Sigmoid colon (tissue), 7 donors: Measurements from ENCODE around the gene JMJD4. TPM values are rescaled to one million over a fixed set of nuclear protein-coding genes. Genes with fewer than 3 reads are reported as not detected.

Experiments used
- DNase-seq: peaks from one replicate; pipeline ENCODE4 v3.0.0-alpha.2; 2019
- H3K27ac ChIP-seq, 4 donors: fragments of 200-600 bp; sonication (generic); one replicate each; pipeline ENCODE4 v1.5.1; 2016 to 2019; ENCODE audit warnings: mild to moderate bottlenecking in 1 of 4
- H3K27me3 ChIP-seq, 3 donors: fragments of 200-600 bp; sonication (generic); one replicate each; pipeline ENCODE4 v1.5.1; 2019; ENCODE audit warnings: mild to moderate bottlenecking in 1 of 3
- H3K36me3 ChIP-seq, 4 donors: fragments of 200-600 bp; sonication (generic); one replicate each; pipeline ENCODE4 v1.5.1; 2016 to 2019
- H3K4me1 ChIP-seq, 4 donors: fragments of 200-600 bp; sonication (generic); one replicate each; pipeline ENCODE4 v1.5.1; 2017 to 2019
- H3K4me3 ChIP-seq, 4 donors: fragments of 200-600 bp; sonication (generic); one replicate each; pipeline ENCODE4 v1.5.1; 2017 to 2019; ENCODE audit warnings: mild to moderate bottlenecking in 2 of 4, moderate library complexity in 1 of 4
- H3K9me3 ChIP-seq, 4 donors: fragments of 200-600 bp in 3 of 4; sonication (generic) in 3 of 4; one replicate each; pipeline versions ENCODE4 v1.5.1 to v1.6.1; 2013 to 2019
- EP300 ChIP-seq, 4 donors: sonication (generic); formaldehyde crosslinking; IDR thresholded peaks; one replicate each; pipeline ENCODE4 v1.6.1; 2017; ENCODE audit warnings: antibody characterized with exemption in 4 of 4
- POLR2A ChIP-seq, 2 donors: fragments of 450-650 bp; IDR thresholded peaks; one replicate each; pipeline ENCODE4 v1.6.1; 2016; ENCODE audit warnings: antibody characterized with exemption in 2 of 2, mild to moderate bottlenecking in 2 of 2, moderate library complexity in 2 of 2
- POLR2AphosphoS5 ChIP-seq, 4 donors: sonication (generic); formaldehyde crosslinking; IDR thresholded peaks; one replicate each; pipeline ENCODE4 v1.6.1; 2017; ENCODE audit warnings: antibody characterized with exemption in 4 of 4
- WGBS, 2 donors: extraction: QIAGEN DNeasy Blood & Tissue Kit; methylation state at CpG; one replicate each; pipeline ENCODE4 v1.1.7; 2013; 5-methylcytosine and 5-hydroxymethylcytosine counted together
- intact Hi-C: fragments of 100-400 bp; cut with DNase I; formaldehyde crosslinking; loops from one replicate; pipeline ENCODE4 v1.15.1; 2023
- polyA plus RNA-seq, 3 donors: library from polyadenylated mRNA; stranded (reverse); fragments of 200-250 nt; gene quantifications; one replicate each; pipeline ENCODE4 v1.2.3, GENCODE V29; 2013
- total RNA-seq, 4 donors: library from RNA; depleted of rRNA; stranded (reverse); fragments of >200 nt; gene quantifications; one replicate each; pipeline ENCODE4 v1.1.0, GENCODE V29; 2016
- TF ChIP-seq, protein P1 (sequence below), 4 experiments: fragments of 450-650 bp in 3 of 4; fragments of 200-600 bp in 1 of 4; IDR thresholded peaks; one replicate each; pipeline ENCODE4 v1.5.1; 2016 to 2019; ENCODE audit warnings: antibody characterized with exemption in 4 of 4, mild to moderate bottlenecking in 3 of 4, moderate library complexity in 2 of 4
- donor health status: healthy with polysubstance abuse.
- donor health status: Bipolar disorder and iron deficiency.
- donor health status: healthy.

JMJD4 gene
- total and polyA plus RNA-seq, 7 donors = 7.8 to 20.5 (median 13.8) TPM

DNA sequence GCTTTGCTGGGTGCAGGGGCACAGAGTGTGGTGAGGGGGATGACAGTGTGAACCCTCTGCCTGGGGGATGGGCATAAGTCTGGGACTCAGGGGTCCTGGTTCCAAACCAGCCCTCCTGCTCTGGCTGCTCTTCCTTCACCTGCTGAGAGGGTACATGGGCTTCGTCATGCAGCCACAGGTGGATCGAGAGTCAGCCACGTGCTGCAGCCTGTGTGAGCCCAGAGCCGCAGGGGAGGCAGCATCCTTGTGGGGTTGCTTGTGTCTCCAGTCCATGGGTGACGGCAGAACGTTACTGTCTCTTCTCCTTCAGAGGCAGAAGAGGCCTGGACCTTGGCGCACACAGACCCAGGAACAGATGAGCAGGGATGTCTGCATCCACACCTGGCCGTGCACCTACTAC is 12.3 kb upstream of the JMJD4 start:
- TF ChIP-seq POLR2AphosphoS5 (IDR thresholded peaks at IDR 0.05) = no peak
- TF ChIP-seq POLR2A (IDR thresholded peaks at IDR 0.05) = no peak
- TF ChIP-seq, protein P1, sequence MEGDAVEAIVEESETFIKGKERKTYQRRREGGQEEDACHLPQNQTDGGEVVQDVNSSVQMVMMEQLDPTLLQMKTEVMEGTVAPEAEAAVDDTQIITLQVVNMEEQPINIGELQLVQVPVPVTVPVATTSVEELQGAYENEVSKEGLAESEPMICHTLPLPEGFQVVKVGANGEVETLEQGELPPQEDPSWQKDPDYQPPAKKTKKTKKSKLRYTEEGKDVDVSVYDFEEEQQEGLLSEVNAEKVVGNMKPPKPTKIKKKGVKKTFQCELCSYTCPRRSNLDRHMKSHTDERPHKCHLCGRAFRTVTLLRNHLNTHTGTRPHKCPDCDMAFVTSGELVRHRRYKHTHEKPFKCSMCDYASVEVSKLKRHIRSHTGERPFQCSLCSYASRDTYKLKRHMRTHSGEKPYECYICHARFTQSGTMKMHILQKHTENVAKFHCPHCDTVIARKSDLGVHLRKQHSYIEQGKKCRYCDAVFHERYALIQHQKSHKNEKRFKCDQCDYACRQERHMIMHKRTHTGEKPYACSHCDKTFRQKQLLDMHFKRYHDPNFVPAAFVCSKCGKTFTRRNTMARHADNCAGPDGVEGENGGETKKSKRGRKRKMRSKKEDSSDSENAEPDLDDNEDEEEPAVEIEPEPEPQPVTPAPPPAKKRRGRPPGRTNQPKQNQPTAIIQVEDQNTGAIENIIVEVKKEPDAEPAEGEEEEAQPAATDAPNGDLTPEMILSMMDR (IDR thresholded peaks at IDR 0.05) = no peak
- TF ChIP-seq EP300 (IDR thresholded peaks at IDR 0.05) = no peak
- H3K27me3 ChIP-seq = no peaks in the 10 kb centered on the region
- peaks cover 0 to 15% (median 5%) of the 10 kb centered on the region in 4 donors for H3K36me3 ChIP-seq
- H3K27ac ChIP-seq = peak overlapping the region; percentile 64 to 88 (median 80)
- H3K4me3 ChIP-seq = no peak overlapping the region
- DNase-seq = no peak
- intact Hi-C loops = no loop called here
- H3K9me3 ChIP-seq = no peaks in the 10 kb centered on the region
- WGBS, 2 donors = 89% methylated on average over 8 of the region's 8 CpGs
- peaks cover 0 to 50% (median 46%) of the 10 kb centered on the region in 4 donors for H3K4me1 ChIP-seq

DNA sequence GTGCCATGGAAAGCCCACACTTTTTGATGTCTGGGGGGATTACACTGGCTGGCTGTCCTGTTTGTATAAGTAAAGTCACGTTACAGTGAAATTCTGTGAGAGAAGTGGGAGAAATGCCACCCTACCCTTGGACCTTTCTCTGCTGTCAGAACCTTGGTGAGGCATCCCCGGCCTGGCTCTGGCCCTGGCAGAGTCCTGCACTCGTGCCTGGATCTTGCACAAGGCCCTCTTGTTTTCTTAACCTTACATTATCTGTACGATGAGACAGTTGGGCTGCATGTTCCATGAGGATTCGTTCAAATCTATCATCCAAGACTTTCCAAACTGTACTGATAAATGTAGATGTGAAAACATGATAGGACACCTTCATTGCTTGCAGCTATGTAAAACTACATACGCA is 11.6 kb upstream of the JMJD4 start:
- peak overlapping the region in 2 of 4 donors; percentile 85 to 88 for H3K27ac ChIP-seq
- 93 to 94% methylated on average over 6 of the region's 6 CpGs for WGBS, 2 donors
- intact Hi-C loops = no loop called here

DNA sequence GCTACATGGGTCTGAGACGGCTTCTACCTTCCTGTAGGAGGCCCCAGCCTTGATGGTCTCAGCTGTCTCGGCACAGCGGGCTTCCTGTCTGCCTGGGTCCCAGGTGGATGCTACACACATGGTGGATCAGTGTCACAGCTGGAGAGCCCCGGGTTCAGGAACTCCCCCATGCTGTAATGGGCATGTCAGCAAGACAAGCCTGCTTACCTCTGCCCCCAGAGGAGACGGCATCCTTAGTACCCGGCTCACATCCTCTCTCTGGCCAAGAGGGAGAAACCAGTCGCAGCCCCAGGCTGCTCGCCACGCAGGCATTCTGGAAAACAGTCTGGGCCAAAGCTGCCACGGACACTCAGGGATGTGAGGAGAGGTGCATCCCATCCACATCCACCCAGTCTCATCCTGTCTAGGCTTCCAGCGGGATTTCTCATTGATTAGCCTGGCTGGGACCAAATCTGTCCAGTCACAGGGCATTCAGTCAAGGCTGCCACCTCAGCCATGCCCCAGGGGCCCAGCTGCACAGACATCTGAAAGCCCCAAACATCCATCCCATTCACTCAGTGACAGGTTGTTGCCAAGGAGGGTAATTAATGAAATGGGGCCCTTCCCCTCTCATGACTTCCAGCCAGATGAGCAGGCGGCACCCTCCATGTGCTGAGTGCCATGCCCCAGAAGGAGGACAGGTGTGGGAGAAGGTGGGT is 10.6 kb upstream of the JMJD4 start:
- DNase-seq = peak; percentile 42
- intact Hi-C loops = no loop called here
- TF ChIP-seq EP300 (IDR thresholded peaks at IDR 0.05) (no peak), POLR2A (IDR thresholded peaks at IDR 0.05) (no peak), POLR2AphosphoS5 (IDR thresholded peaks at IDR 0.05) (no peak)
- TF ChIP-seq, protein P1 (IDR thresholded peaks at IDR 0.05) = no peak
- peaks cover 0 to 45% (median 43%) of the 10 kb centered on the region in 4 donors for H3K4me1 ChIP-seq
- H3K36me3 ChIP-seq = peaks cover 0 to 9% (median 5%) of the 10 kb centered on the region in 4 donors
- H3K9me3 ChIP-seq = no peaks in the 10 kb centered on the region
- H3K4me3 ChIP-seq = no peak overlapping the region
- no peaks in the 10 kb centered on the region for H3K27me3 ChIP-seq
- 88 to 92% methylated on average over 12 of the region's 12 CpGs for WGBS, 2 donors
- H3K27ac ChIP-seq = peak overlapping the region in 1 of 4 donors; percentile 88

More for the DNA sequence above, 11.6 kb upstream of the JMJD4 start:
- peaks cover 0 to 15% (median 5%) of the 10 kb centered on the region in 4 donors for H3K36me3 ChIP-seq
- peaks cover 0 to 50% (median 45%) of the 10 kb centered on the region in 4 donors for H3K4me1 ChIP-seq
- TF ChIP-seq, protein P1 (IDR thresholded peaks at IDR 0.05) = no peak
- TF ChIP-seq EP300 (IDR thresholded peaks at IDR 0.05) (no peak), POLR2AphosphoS5 (IDR thresholded peaks at IDR 0.05) (no peak), POLR2A (IDR thresholded peaks at IDR 0.05) (no peak)
- H3K9me3 ChIP-seq = no peaks in the 10 kb centered on the region
- no peak for DNase-seq
- H3K27me3 ChIP-seq = no peaks in the 10 kb centered on the region
- no peak overlapping the region for H3K4me3 ChIP-seq

DNA sequence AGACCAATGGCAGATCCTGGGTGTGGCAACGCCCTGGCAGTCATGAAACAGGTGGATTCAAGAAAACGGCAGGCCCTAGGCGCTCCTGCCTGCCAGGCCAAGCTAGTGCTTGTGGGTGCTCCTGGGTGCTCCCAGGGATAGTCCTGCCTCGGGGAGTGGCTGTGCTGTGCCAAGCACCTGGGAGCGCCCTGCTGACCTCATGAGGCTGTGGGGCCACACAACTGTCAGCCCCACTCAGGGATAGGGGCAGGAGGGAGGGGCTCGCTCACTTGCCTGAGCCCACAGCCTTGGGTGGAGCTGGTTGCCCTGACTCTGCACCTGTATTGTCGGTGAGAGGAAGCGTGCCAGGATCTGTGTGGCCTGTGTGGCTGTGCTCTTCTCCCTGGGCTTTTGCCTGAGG is 9.6 kb upstream of the JMJD4 start:
- Histone ChIP-seq H3K27me3 (no peaks in the 10 kb centered on the region), H3K27ac (peak overlapping the region in 1 of 4 donors; percentile 4), H3K9me3 (no peaks in the 10 kb centered on the region), H3K36me3 (peaks cover 0 to 9% (median 5%) of the 10 kb centered on the region in 4 donors), H3K4me1 (peaks cover 0 to 35% (median 33%) of the 10 kb centered on the region in 4 donors), H3K4me3 (no peak overlapping the region)
- WGBS, 2 donors = 25 to 61% methylated on average over 8 of the region's 8 CpGs
- TF ChIP-seq EP300 (IDR thresholded peaks at IDR 0.05) = no peak
- DNase-seq = no peak
- intact Hi-C loops = no loop called here

DNA sequence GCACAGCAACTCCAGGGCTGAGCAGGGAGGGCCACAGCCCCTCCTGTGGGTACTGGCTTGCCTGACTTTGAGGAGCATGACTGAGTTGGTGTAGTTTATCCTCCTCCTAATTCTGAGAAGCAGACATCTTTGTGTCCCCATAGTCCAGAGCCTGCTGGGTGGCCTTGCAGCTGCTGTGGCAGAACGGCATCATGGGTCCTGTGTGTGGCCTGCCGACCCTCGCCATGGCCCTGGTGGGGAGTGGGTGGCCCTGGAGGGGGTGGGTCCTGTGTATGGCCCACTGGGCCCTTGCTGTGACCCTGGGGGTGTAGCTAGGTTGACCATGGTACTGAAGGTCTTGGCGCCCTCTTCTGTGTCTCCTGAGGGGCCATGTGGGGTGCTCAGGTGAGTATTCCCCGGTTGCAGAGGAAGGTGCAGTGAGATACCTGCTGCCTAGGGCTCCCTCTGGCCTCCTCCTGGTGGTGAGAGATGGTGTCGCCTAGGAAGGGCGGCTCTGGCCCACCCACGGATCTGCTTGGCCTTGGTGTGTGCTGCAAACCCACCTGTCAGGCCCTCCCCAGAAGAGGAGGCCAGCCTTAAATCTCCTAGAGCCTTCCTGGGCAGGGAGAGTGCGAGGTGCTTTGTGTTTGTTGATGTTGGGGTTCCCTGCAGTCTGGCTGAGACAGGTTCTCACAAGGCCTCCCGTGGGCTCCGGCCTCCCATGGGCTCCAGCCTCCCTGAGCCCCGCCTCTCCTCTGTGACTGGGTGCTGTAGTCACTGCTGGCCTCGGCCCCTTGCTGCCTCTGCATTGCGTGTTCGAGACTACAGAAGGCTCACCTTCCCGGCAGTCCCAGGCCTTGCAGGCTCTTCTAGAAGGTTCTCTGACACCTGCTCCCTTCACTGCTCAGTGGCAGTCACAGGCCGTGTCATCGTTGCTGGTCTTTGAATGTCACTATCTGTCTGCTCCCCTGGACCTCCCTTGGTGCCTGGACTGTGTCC is 7.9 kb upstream of the JMJD4 start:
- Histone ChIP-seq H3K4me1 (peaks cover 0 to 19% (median 16%) of the 10 kb centered on the region in 4 donors), H3K36me3 (peaks cover 0 to 6% (median 3%) of the 10 kb centered on the region in 4 donors), H3K4me3 (no peak overlapping the region), H3K9me3 (no peaks in the 10 kb centered on the region), H3K27me3 (no peaks in the 10 kb centered on the region), H3K27ac (no peak overlapping the region)
- intact Hi-C loops = no loop called here
- peak; percentile 44 for DNase-seq
- 92 to 96% methylated on average over 18 of the region's 18 CpGs for WGBS, 2 donors
- no peak for TF ChIP-seq POLR2A (IDR thresholded peaks at IDR 0.05)
- TF ChIP-seq POLR2AphosphoS5 (IDR thresholded peaks at IDR 0.05) = no peak
- TF ChIP-seq, protein P1 (IDR thresholded peaks at IDR 0.05) = no peak
- TF ChIP-seq EP300 (IDR thresholded peaks at IDR 0.05) = no peak
